ENCODE measurements around the gene PKD2L1. TPM values are rescaled to one million over a fixed set of nuclear protein-coding genes. Genes with fewer than 3 reads are reported as not detected.

The PKD2L1 gene
- total and polyA plus RNA-seq, 9 of the 15 experiments (the other 6 are each of a cell fraction or from before 2014, with no cell fraction given), result not detected

- H3K9me1 ChIP-seq (ENCODE audit: control insufficient read depth, insufficient read depth, low read length), result no peaks in the 10 kb centered on the region
- POLR2A ChIA-PET, result interaction anchor here (0.8 kb wide), 1 partner anchor 11 kb away, joined by 3 read pairs; no protein-coding TSS in a partner anchor
- peaks cover 15 to 16% of the 10 kb centered on the region in 2 experiments; a peak in 4 of 5 replicates for H3K4me1 ChIP-seq (replicated peaks in 1 of 2; ENCODE audit: control insufficient read depth in 2 of 2, insufficient read depth in 2 of 2, low read length in 2 of 2)
- peaks cover 11% of the 10 kb centered on the region for H4K20me1 ChIP-seq (replicated peaks; ENCODE audit: control insufficient read depth, insufficient read depth, low read length)
- DNase-seq (ENCODE audit: extremely low read depth in 1 of 4, low spot score in 3 of 4) (no peak), FAIRE-seq (no peak), ATAC-seq (no peak)
- H3K27me3 ChIP-seq (ENCODE audit: control insufficient read depth in 2 of 2, insufficient read depth in 2 of 2, low read length in 2 of 2), result no peaks in the 10 kb centered on the region
- no TSS peak for BruUV-seq (replicated peaks)
- H3K9ac ChIP-seq (ENCODE audit: insufficient read depth in 1 of 2, low read depth in 2 of 2, low read length in 2 of 2), result no peak overlapping the region; a peak in 1 of 4 replicates
- H3K27ac ChIP-seq (ENCODE audit: extremely low read depth, low read depth, low read length), result no peak overlapping the region
- WGBS (ENCODE audit: insufficient coverage, low coverage, missing lambda C conversion rate), result 57% methylated on average over 3 of the region's 3 CpGs
- no peak overlapping the region for H3K4me2 ChIP-seq (ENCODE audit: insufficient read depth, low read length)
- intact Hi-C loops (cut with micrococcal nuclease), result loop anchor here (10.0 kb wide), 1 partner anchor 530 kb away; no protein-coding TSS in a partner anchor
- H3K79me2 ChIP-seq (ENCODE audit: control insufficient read depth, insufficient read depth, low read length), result peaks cover 41% of the 10 kb centered on the region
- in situ Hi-C loops (cut with MboI), result loop anchor here (5.0 to 25.0 kb wide), 3 partner anchors 88 to 543 kb away; no protein-coding TSS in a partner anchor
- no peak overlapping the region for H3K4me3 ChIP-seq
- TF ChIP-seq PKNOX1 (IDR thresholded peaks at IDR 0.05) (peak; percentile 19; the same call in 1 of the 2 replicates), EP400 (IDR thresholded peaks at IDR 0.05) (no peak)
- CTCF ChIA-PET (ENCODE audit: low intra/inter-chr PET ratio), result interaction anchor here (0.7 kb wide), 2 partner anchors 26 to 168 kb away, joined by 3 to 5 read pairs; no protein-coding TSS in a partner anchor
- H3K36me3 ChIP-seq (ENCODE audit: control insufficient read depth, insufficient read depth, low read length), result peaks cover 18% of the 10 kb centered on the region
- H3K9me3 ChIP-seq (replicated peaks; ENCODE audit: control insufficient read depth, insufficient read depth, low read depth, low read length), result no peaks in the 10 kb centered on the region
- no peak overlapping the region for H2AFZ ChIP-seq (ENCODE audit: low read depth, low read length)
These were observed 14.3 kb upstream of the PKD2L1 start for GRCh38 chr10:100344241-100344788.

- Histone ChIP-seq H3K4me3 (no peak overlapping the region), H4K20me1 (replicated peaks; ENCODE audit: control insufficient read depth, insufficient read depth, low read length) (no peaks in the 10 kb centered on the region), H3K4me2 (ENCODE audit: insufficient read depth, low read length) (peak overlapping the region; percentile 24; the same call in 1 of the 2 replicates), H3K27ac (ENCODE audit: extremely low read depth, low read depth, low read length) (no peak overlapping the region), H3K79me2 (ENCODE audit: control insufficient read depth, insufficient read depth, low read length) (peaks cover 24% of the 10 kb centered on the region), H2AFZ (ENCODE audit: low read depth, low read length) (peak overlapping the region; percentile 96), H3K9me1 (ENCODE audit: control insufficient read depth, insufficient read depth, low read length) (no peaks in the 10 kb centered on the region), H3K36me3 (ENCODE audit: control insufficient read depth, insufficient read depth, low read length) (peaks cover under 1% of the 10 kb centered on the region; the same call in 1 of the 3 replicates), H3K9ac (ENCODE audit: insufficient read depth in 1 of 2, low read depth in 2 of 2, low read length in 2 of 2) (no peak overlapping the region), H3K9me3 (replicated peaks; ENCODE audit: control insufficient read depth, insufficient read depth, low read depth, low read length) (no peaks in the 10 kb centered on the region), H3K4me1 (replicated peaks in 1 of 2; ENCODE audit: control insufficient read depth in 2 of 2, insufficient read depth in 2 of 2, low read length in 2 of 2) (peaks cover 10 to 20% of the 10 kb centered on the region in 2 experiments; a peak in 4 of 5 replicates), H3K27me3 (ENCODE audit: control insufficient read depth in 2 of 2, insufficient read depth in 2 of 2, low read length in 2 of 2) (no peaks in the 10 kb centered on the region)
- no TSS peak for BruUV-seq (replicated peaks)
- intact Hi-C loops (cut with micrococcal nuclease) (loop anchor here (1.0 to 10.0 kb wide), 3 partner anchors 91 to 532 kb away; no protein-coding TSS in a partner anchor), in situ Hi-C loops (cut with MboI) (loop anchor here (5.0 to 25.0 kb wide), 3 partner anchors 90 to 545 kb away; no protein-coding TSS in a partner anchor)
- WGBS (ENCODE audit: insufficient coverage, low coverage, missing lambda C conversion rate), result 36% methylated on average over 5 of the region's 7 CpGs
- no peak for TF ChIP-seq CCNT2 (IDR thresholded peaks at IDR 0.05; ENCODE audit: borderline replicate concordance, extremely low read depth, insufficient read length, low read depth, low read length)
- no peak for TF ChIP-seq ZNF586 (CRISPR knock-in tag; conservative IDR thresholded peaks at IDR 0.05)
- TF ChIP-seq ZNF583 (CRISPR knock-in tag; IDR thresholded peaks at IDR 0.05), result 0 out of 2 replicates have a peak, but pooled peaks have one; percentile 36
- TF ChIP-seq ESRRB (CRISPR knock-in tag; IDR thresholded peaks at IDR 0.05; ENCODE audit: borderline replicate concordance), result no peak
- TF ChIP-seq TEAD4 (IDR thresholded peaks at IDR 0.05; ENCODE audit: low read length), result no peak
- TF ChIP-seq TEAD4 (CRISPR knock-in tag; IDR thresholded peaks at IDR 0.05; ENCODE audit: borderline replicate concordance), result no peak
- TF ChIP-seq L3MBTL2 (IDR thresholded peaks at IDR 0.05), result peak; percentile 25; the same call in 1 of the 2 replicates
- 0 out of 2 replicates have a peak, but pooled peaks have one; percentile 22 for TF ChIP-seq DMBX1 (CRISPR knock-in tag; IDR thresholded peaks at IDR 0.05; ENCODE audit: borderline replicate concordance)
- no peak for TF ChIP-seq HNRNPLL (IDR thresholded peaks at IDR 0.05; ENCODE audit: low read depth, low read length, poor library complexity, severe bottlenecking)
- TF ChIP-seq PHF8 (IDR thresholded peaks at IDR 0.05; ENCODE audit: borderline replicate concordance, low read length), result no peak
- ATAC-seq (no peak), FAIRE-seq (no peak), DNase-seq (ENCODE audit: extremely low read depth in 1 of 4, low spot score in 3 of 4) (no peak)
- ChIA-PET POLR2A (interaction anchor here (0.7 to 1.0 kb wide), 2 partner anchors 12 to 31 kb away, joined by 3 to 4 read pairs; no protein-coding TSS in a partner anchor), CTCF (ENCODE audit: low intra/inter-chr PET ratio) (interaction anchor here (2.2 kb wide), 1 partner anchor 90 kb away, joined by 44 read pairs; no protein-coding TSS in a partner anchor)
These were observed 12.6 kb upstream of the PKD2L1 start for GRCh38 chr10:100342627-100342972.
